Duodenal mucosa (tissue), 2 donors: ENCODE data around the gene BBS9.
"Not testable (repeated sequence)": the region's sequence is repeated elsewhere in the genome, so short reads cannot be mapped to it uniquely, and the experiment has no call there.

Experiments used
- H3K27ac ChIP-seq: one replicate; pipeline ENCODE4 v1.7.0; 2013; ENCODE audit warnings: low read depth, low read length
- H3K27me3 ChIP-seq, 2 donors: one replicate each; pipeline ENCODE4 v1.7.0; 2013; ENCODE audit warnings: low read length in 2 of 2, control low read depth in 1 of 2; ENCODE audit not compliant: insufficient read depth in 2 of 2, control insufficient read depth in 1 of 2
- H3K36me3 ChIP-seq, 2 donors: one replicate each; pipeline ENCODE4 v1.7.0; 2013; ENCODE audit warnings: low read length in 2 of 2, control low read depth in 1 of 2; ENCODE audit not compliant: insufficient read depth in 2 of 2, control insufficient read depth in 1 of 2
- H3K4me1 ChIP-seq, 2 donors: one replicate each; pipeline ENCODE4 v1.7.0; 2013; ENCODE audit warnings: low read length in 2 of 2, control low read depth in 1 of 2; ENCODE audit not compliant: insufficient read depth in 2 of 2, control insufficient read depth in 1 of 2
- H3K4me3 ChIP-seq, 2 donors: one replicate each; pipeline ENCODE4 v1.7.0; 2013; ENCODE audit warnings: low read length in 2 of 2, low read depth in 1 of 2
- H3K9ac ChIP-seq, 2 donors: one replicate each; pipeline ENCODE4 v1.7.0; 2013; ENCODE audit warnings: low read length in 2 of 2, low read depth in 1 of 2
- H3K9me3 ChIP-seq, 2 donors: one replicate each; pipeline ENCODE4 v1.7.0; 2013; ENCODE audit warnings: low read length in 2 of 2, control low read depth in 1 of 2; ENCODE audit not compliant: control insufficient read depth in 1 of 2

The BBS9 gene

DNA sequence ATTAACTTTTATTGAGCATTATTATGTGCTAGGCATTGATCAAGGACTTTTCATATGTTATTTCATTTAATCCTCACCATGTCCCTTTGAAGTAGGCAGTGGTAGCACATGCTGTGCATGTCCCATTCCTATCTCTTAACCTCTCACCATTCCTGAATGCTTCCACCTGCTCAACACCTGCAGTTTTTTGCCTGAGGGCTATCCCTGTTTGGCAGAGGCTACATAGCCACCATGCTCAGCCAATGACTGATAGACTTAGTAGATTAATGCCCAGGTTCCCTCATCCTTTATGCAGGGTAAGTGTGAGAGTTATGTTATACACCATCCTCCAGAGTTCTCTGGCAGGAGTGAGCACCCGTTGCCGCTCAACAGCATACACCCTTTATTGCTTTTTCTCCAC is 387.8 kb downstream of the BBS9 start:
- Histone ChIP-seq H3K36me3 (no peaks in the 10 kb centered on the region), H3K9ac (no peak overlapping the region), H3K9me3 (no peaks in the 10 kb centered on the region), H3K27me3 (no peaks in the 10 kb centered on the region), H3K27ac (no peak overlapping the region), H3K4me1 (peaks cover 0 to 8% of the 10 kb centered on the region in 2 donors), H3K4me3 (no peak overlapping the region)

DNA sequence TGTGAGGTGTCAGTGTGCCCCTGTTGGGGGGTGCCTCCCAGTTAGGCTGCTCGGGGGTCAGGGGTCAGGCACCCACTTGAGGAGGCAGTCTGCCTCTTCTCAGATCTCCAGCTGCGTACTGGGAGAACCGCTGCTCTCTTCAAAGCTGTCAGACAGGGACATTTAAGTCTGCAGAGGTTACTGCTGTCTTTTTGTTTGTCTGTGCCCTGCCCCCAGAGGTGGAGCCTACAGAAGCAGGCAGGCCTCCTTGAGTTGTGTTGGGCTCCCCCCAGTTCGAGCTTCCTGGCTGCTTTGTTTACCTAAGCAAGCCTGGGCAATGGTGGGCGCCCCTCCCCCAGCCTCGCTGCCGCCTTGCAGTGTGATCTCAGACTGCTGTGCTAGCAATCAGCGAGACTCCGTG is 397.6 kb downstream of the BBS9 start:
- H3K36me3 ChIP-seq, H3K27me3 ChIP-seq, H3K4me3 ChIP-seq, H3K9ac ChIP-seq, H3K27ac ChIP-seq, H3K4me1 ChIP-seq, H3K9me3 ChIP-seq: not testable (repeated sequence)

DNA sequence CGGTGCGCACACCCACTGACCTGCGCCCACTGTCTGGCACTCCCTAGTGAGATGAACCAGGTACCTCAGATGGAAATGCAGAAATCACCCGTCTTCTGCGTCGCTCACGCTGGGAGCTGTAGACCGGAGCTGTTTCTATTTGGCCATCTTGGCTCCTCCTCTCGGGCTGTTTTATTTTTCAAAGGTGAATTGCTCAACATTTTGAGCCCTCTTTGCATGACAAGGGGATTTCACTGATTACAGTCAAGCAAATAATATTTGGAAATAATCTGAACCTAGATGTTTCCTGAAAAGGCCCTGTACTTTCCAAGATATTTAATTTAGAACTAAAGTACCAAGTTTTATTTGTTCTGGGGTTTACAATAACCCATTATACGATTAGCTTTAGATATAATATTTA is 398.2 kb downstream of the BBS9 start:
- H3K9me3 ChIP-seq, H3K27ac ChIP-seq, H3K27me3 ChIP-seq, H3K9ac ChIP-seq, H3K36me3 ChIP-seq, H3K4me1 ChIP-seq, H3K4me3 ChIP-seq: not testable (repeated sequence)

DNA sequence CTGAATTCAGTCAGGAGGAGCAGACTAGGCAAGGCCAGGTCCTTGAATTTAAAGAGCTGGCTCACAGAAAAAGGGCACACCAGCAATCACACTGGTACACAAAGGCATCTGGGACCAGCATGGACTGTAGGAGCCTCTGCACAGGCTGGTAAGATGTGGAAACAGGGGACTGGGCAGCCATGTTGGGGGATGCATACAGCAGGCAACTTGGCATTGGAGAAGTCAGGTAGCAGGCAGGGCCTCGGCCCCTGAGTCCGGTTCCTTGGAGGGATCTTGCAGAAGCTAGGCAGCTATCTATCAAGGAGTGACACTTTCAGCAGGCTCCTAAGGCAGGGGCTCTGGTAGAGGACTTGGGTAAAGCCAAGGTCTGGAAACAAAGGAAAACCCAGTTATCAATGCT is 399.7 kb downstream of the BBS9 start:
- no peak overlapping the region for H3K9ac ChIP-seq
- no peak overlapping the region for H3K4me3 ChIP-seq
- H3K9me3 ChIP-seq: no peaks in the 10 kb centered on the region
- H3K4me1 ChIP-seq: peaks cover 3 to 9% of the 10 kb centered on the region in 2 donors
- no peaks in the 10 kb centered on the region for H3K36me3 ChIP-seq
- no peaks in the 10 kb centered on the region for H3K27me3 ChIP-seq
- H3K27ac ChIP-seq: no peak overlapping the region

DNA sequence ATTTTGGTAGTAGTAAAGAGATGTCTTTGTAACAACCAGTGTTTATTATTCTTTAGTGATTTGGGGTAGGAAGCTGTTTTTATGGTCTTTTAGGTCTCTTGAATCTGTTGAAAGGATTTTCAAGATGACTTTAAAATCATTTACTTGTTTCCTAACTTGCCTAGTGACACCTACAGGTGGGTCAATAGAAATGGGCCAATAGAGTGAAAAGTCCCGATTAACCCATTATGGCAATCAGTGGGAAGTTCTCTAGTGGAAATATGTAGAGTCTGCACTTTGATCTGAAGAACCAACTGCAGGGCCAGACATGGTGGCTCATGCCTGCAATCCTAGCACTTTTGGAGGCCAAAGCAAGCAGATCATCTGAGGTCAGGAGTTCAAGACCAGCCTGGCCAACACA is 401.3 kb downstream of the BBS9 start:
- Histone ChIP-seq H3K9ac (no peak overlapping the region), H3K27me3 (no peaks in the 10 kb centered on the region), H3K36me3 (no peaks in the 10 kb centered on the region), H3K4me3 (no peak overlapping the region), H3K4me1 (peaks cover 10 to 13% of the 10 kb centered on the region in 2 donors), H3K27ac (no peak overlapping the region), H3K9me3 (no peaks in the 10 kb centered on the region)

DNA sequence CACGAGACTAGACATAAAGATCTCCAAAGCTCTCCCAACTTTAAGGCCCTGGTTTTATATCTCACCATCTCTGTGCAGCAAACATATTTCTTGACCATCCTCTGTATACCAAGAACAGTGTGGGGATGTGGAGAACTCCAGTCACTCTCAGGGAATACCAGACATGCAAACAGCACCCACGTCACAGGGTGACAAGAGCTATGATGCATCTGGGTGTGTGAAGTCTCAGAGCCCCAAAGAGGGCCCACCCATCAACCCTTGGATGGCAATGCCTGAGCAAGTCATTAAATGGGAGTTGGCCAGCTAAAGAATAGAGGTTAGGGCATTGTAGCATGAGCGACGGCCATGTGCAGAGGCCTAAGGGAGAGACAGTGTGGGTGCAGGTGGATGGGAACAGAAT is 402.5 kb downstream of the BBS9 start:
- Histone ChIP-seq H3K9me3 (no peaks in the 10 kb centered on the region), H3K27ac (no peak overlapping the region), H3K36me3 (no peaks in the 10 kb centered on the region)

DNA sequence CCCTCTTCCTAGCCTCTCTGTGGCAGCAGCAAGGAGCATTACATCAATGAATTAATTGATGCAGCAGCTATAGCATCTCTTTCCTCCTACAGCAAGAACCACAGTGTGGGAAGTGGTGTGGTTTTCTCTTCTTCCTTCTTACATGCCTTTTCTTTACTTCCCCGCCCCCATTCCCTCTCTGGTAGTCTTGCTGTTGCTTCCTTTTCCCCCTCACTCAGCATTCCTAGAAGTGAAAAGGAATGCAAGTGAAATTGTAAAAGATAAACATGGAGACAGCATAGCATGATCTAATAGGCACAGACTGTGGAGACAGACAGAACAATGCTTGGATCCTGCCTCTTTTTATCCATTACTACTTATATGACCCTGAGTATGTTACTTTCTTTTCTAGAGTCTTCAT is 405.5 kb downstream of the BBS9 start:
- H3K9ac ChIP-seq: no peak overlapping the region
- H3K4me3 ChIP-seq: no peak overlapping the region
- H3K27me3 ChIP-seq: no peaks in the 10 kb centered on the region
- peaks cover 30 to 32% of the 10 kb centered on the region in 2 donors for H3K4me1 ChIP-seq
- no peaks in the 10 kb centered on the region for H3K36me3 ChIP-seq
- H3K27ac ChIP-seq: no peak overlapping the region
- H3K9me3 ChIP-seq: peaks cover 3 to 8% of the 10 kb centered on the region in 2 donors

More for the DNA sequence above, 402.5 kb downstream of the BBS9 start:
- Histone ChIP-seq H3K4me3 (no peak overlapping the region), H3K4me1 (peaks cover 16 to 20% of the 10 kb centered on the region in 2 donors), H3K27me3 (no peaks in the 10 kb centered on the region), H3K9ac (no peak overlapping the region)

DNA sequence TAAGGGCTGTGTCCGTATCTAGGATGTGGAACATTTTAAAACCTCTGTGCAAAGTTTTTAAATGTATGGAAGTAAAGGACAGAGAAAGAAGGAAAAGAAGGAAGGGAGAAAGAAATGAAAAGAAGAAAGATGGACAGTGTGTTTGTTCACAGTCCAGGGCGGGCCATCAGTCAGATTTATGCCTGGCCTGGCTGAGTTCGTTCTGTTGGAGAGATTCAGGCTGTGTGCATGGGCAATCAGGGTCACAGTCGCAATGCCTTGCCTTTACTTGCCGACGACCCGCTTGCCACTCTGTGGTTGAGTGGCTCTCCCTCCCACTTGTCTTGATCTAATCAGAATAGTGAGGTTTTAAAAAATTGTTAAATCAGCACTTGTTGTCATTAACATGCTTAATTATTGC is 406.6 kb downstream of the BBS9 start:
- Histone ChIP-seq H3K4me3 (no peak overlapping the region), H3K9ac (no peak overlapping the region), H3K27me3 (no peaks in the 10 kb centered on the region), H3K36me3 (no peaks in the 10 kb centered on the region), H3K27ac (no peak overlapping the region), H3K9me3 (peaks cover 3 to 8% of the 10 kb centered on the region in 2 donors), H3K4me1 (peaks cover 30 to 32% of the 10 kb centered on the region in 2 donors)

DNA sequence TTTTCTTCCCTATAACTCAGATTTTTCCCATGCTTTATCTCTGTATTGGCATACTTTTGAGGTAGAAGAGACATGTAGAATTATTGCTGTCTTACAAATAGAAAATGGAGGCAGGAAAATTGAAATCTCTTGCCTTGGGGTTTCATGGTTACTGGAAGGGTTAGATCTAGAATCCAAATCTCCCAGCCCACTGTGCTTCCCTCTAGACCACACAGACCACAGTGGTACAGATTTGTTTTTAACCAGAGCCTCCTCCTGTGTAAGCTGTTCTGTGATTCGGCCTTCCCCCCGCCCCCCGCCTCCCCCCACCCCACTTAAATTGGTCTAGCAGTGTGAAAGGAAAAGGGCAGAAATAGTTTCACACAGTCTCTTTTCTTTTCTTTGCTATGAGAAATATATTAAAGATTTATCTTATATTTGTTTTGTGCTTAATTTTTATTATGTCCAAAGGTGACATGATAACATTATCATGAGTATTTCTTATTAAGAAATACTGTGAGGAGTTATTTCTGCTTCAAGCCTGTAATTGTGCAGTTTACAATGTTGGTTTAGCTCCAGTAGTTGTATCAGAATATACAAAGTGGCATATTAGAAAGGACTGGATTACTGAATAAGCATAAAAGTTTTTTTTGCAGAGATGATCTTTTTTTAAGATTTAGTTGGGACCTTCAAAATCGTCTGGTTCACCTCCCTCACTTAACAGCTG is 407.2 kb downstream of the BBS9 start:
- Histone ChIP-seq H3K9ac (no peak overlapping the region), H3K27me3 (no peaks in the 10 kb centered on the region), H3K4me1 (peaks cover 30 to 32% of the 10 kb centered on the region in 2 donors), H3K36me3 (no peaks in the 10 kb centered on the region), H3K4me3 (peak overlapping the region in 1 of 2 donors; percentile 9), H3K27ac (no peak overlapping the region), H3K9me3 (peaks cover 3 to 8% of the 10 kb centered on the region in 2 donors)

DNA sequence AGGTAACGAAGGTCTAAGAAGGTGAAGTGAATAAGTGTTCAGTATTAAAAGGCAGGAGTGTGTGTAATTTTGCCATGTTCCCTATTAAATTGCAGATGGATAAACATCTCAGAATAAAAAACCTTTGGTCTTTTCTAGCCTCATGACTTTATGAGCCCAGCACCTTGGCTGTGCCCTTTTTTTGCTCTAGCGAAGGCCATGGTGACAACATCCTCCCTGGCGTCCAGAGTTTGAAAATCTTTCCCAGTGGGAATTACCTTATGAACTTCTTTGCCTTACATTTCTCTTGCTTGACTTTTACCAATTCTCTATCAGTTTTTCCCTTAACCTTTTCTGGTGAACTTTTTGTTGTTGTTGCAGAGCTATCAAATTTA is 407.7 kb downstream of the BBS9 start:
- H3K4me1 ChIP-seq: peaks cover 30 to 32% of the 10 kb centered on the region in 2 donors
- peak overlapping the region in 1 of 2 donors; percentile 9 for H3K4me3 ChIP-seq
- no peak overlapping the region for H3K9ac ChIP-seq
- H3K36me3 ChIP-seq: no peaks in the 10 kb centered on the region
- no peak overlapping the region for H3K27ac ChIP-seq
- H3K9me3 ChIP-seq: peaks cover 3 to 8% of the 10 kb centered on the region in 2 donors
- no peaks in the 10 kb centered on the region for H3K27me3 ChIP-seq
